Progenitor cell of endocrine pancreas (in vitro differentiated cells): ENCODE measurements around the gene ZMYND8. TPM values are rescaled to one million over a fixed set of nuclear protein-coding genes. Genes with fewer than 3 reads are reported as not detected.

Source experiments
- DNase-seq: peaks from one replicate; pipeline ENCODE4 v3.0.0; 2021; ENCODE audit warnings: low spot score; ENCODE audit not compliant: unreplicated experiment
- H3K27ac Mint-ChIP-seq: 2 replicates; pipeline ENCODE4 v1.8.0; 2021; ENCODE audit warnings: mild to moderate bottlenecking, moderate library complexity, mixed read lengths
- H3K27me3 Mint-ChIP-seq: 2 replicates; pipeline ENCODE4 v1.8.0; 2021; ENCODE audit warnings: mixed read lengths
- H3K36me3 Mint-ChIP-seq: 2 replicates; pipeline ENCODE4 v1.8.0; 2022; ENCODE audit warnings: mixed read lengths; ENCODE audit not compliant: insufficient read depth
- H3K4me1 Mint-ChIP-seq: 2 replicates; pipeline ENCODE4 v1.8.0; 2021; ENCODE audit warnings: low read depth, mixed read lengths
- H3K4me3 Mint-ChIP-seq: 2 replicates; pipeline ENCODE4 v1.8.0; 2021; ENCODE audit warnings: low read depth, mild to moderate bottlenecking, moderate library complexity, mixed read lengths
- H3K9me3 Mint-ChIP-seq: 2 replicates; pipeline ENCODE4 v1.8.0; 2021; ENCODE audit warnings: low read depth, mixed read lengths
- CTCF ChIP-seq: fragments of 200-600 bp; sonication (generic); IDR thresholded peaks from one replicate; pipeline ENCODE4 v1.5.0; 2021; ENCODE audit warnings: antibody characterized with exemption, mild to moderate bottlenecking; ENCODE audit not compliant: unreplicated experiment
- total RNA-seq: library from RNA; stranded (reverse); gene quantifications from 2 replicates; pipeline ENCODE4 v1.2.1, GENCODE V29; 2021

The ZMYND8 gene
- total RNA-seq, 1 donor from 2014 or later, result 102 TPM

- H3K4me3 Mint-ChIP-seq, result no peak overlapping the region
- no peak for DNase-seq
- H3K4me1 Mint-ChIP-seq, result peaks cover 60% of the 10 kb centered on the region
- H3K9me3 Mint-ChIP-seq, result no peaks in the 10 kb centered on the region
- peak overlapping the region; percentile 99 for H3K27ac Mint-ChIP-seq
- H3K27me3 Mint-ChIP-seq, result no peaks in the 10 kb centered on the region
- H3K36me3 Mint-ChIP-seq, result peaks cover 8% of the 10 kb centered on the region
- no peak for TF ChIP-seq CTCF
These were observed 35.3 kb downstream of the ZMYND8 start for GRCh38 chr20:47320990-47321805.

- Mint-ChIP-seq H3K9me3 (no peaks in the 10 kb centered on the region), H3K27me3 (no peaks in the 10 kb centered on the region), H3K36me3 (peaks cover 6% of the 10 kb centered on the region), H3K4me1 (peaks cover 67% of the 10 kb centered on the region), H3K4me3 (peak overlapping the region; percentile 60), H3K27ac (peak overlapping the region; percentile 99)
- no peak for TF ChIP-seq CTCF
- peak; percentile 68 for DNase-seq
These were observed 36.8 kb downstream of the ZMYND8 start for GRCh38 chr20:47319517-47320252.

GRCh38 chr20:47318586-47319516 lies 37.6 kb downstream of the ZMYND8 start:
- DNase-seq, result no peak
- H3K9me3 Mint-ChIP-seq, result no peaks in the 10 kb centered on the region
- no peak for TF ChIP-seq CTCF
- peak overlapping the region; percentile 60 for H3K4me3 Mint-ChIP-seq
- H3K36me3 Mint-ChIP-seq, result peaks cover 5% of the 10 kb centered on the region
- H3K27ac Mint-ChIP-seq, result peak overlapping the region; percentile 99
- H3K27me3 Mint-ChIP-seq, result no peaks in the 10 kb centered on the region
- H3K4me1 Mint-ChIP-seq, result peaks cover 67% of the 10 kb centered on the region

DNA sequence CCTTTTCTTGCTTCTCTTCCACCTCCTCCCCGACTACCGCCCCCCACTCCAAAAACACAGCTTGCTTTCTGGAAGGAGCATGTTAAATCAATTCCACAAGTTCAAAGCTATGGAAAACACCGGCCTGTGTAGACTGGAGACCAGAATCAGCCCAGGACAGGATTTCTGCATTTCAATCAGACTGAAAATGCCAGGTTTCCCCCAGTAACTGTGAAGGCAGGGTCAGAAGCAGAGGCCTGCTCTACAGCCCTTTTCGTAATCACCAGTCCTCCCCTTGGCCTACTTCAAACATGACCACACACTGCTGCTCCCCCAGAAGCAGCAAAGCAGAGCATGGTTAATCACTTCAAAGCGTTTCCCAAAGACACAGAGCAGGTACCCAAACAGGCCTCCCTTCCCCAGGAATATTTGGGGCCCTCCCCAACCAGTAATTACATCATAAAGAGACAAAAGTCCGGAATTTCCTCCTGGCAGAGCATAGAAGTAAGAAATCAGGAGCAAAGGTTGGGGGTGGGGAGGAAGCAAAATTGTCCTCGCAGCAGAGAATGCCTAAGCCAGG lies 38.4 kb downstream of the ZMYND8 start:
- DNase-seq, result no peak
- Mint-ChIP-seq H3K4me1 (peaks cover 63% of the 10 kb centered on the region), H3K36me3 (peaks cover 3% of the 10 kb centered on the region), H3K9me3 (no peaks in the 10 kb centered on the region), H3K27me3 (no peaks in the 10 kb centered on the region), H3K27ac (peak overlapping the region; percentile 99), H3K4me3 (peak overlapping the region; percentile 60)
- TF ChIP-seq CTCF, result no peak
